ENCODE results near the gene EIF4G3.
"Not testable (repeated sequence)": the region's sequence is repeated elsewhere in the genome, so short reads cannot be mapped to it uniquely, and the experiment has no call there.

The EIF4G3 gene

DNA sequence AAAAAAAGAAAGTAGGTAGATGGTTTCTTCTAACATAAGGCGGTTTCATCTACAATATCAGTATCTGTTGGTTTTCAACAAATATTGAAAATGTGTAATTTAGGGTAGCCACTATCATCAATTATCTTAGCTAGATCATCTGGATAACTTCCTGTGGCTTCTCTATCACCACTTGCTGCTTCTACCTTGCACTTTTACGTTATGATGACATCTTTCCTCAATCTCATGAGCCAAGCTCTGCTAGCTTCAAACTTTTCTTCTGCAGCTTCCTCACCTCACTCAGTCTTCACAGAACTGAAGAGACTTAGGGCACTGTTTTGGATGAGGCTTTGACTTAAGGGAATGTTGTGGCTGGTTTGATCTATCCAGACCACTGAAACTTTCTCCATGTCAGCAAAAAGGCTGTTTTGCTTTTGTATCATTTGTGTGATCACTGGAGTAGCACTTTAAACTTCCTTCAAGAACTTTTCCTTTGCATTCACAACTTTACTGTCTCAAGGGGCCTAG is 244.7 kb downstream of the EIF4G3 start:
- DNase-seq: no peak

GRCh38 chr1:20930427-20930826 is 246.3 kb downstream of the EIF4G3 start:
- DNase-seq: no peak

GRCh38 chr1:20928146-20928545 is 248.6 kb downstream of the EIF4G3 start:
- no peak for DNase-seq

DNA sequence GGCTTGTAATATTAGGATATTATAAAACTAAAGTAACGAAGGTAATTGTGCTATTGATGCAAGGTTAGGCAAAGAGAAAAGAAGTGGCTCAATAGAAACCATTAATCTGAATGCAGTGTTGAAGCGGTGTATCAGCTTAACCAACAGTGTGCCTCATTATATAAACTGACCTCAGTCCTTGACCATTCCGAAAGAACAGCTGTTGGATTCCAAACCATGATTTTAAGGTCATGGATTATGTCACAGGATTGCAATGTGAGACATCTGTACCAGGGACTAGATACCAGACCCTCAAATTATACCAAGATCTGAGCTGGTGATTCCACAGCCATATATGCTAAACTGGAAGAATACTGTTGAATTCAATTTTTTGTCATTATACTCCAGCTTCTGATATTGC is 255.4 kb downstream of the EIF4G3 start:
- DNase-seq: no peak

DNA sequence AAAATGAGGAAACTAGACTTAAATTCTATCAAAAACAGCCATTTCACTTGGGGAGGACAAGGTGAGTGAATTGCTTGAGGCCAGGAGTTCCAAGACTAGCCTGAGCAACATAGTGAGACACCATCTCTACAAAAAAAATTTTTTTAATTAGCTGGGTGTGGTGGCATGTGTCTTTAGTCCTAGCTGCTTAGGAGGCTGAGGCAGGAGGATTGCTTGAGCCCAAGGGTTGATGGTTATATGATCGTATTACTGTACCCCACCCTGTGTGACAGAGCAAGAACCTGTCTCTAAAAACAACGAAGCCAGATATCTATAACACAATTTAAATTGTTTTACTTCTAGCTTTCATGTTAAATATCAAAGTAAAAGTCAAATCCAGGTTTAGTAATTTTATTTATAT is 263.5 kb downstream of the EIF4G3 start:
- no peak for DNase-seq

- not testable (repeated sequence) for DNase-seq
These were observed 269.2 kb downstream of the EIF4G3 start for GRCh38 chr1:20907526-20907925.

GRCh38 chr1:20903437-20903836 is 273.3 kb downstream of the EIF4G3 start:
- DNase-seq: no peak

DNA sequence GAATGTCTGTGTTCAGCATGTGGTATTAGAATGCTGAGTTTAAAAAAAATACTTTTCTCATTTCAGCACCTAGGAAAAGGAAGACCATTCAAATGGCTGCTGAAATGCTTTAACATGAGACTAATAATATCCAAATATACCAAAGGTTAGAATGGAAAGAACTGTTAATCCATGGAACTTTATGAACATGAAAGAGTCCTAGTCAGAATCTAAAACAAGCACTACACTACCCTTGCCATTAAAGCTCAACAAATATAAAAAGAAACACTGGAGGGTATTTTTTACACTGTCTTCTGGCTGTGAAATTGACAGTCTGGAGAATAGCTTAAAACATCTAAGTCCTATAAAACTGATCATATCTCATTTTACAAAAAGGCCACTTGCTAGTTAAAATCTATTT is 276.6 kb downstream of the EIF4G3 start:
- DNase-seq: no peak

DNA sequence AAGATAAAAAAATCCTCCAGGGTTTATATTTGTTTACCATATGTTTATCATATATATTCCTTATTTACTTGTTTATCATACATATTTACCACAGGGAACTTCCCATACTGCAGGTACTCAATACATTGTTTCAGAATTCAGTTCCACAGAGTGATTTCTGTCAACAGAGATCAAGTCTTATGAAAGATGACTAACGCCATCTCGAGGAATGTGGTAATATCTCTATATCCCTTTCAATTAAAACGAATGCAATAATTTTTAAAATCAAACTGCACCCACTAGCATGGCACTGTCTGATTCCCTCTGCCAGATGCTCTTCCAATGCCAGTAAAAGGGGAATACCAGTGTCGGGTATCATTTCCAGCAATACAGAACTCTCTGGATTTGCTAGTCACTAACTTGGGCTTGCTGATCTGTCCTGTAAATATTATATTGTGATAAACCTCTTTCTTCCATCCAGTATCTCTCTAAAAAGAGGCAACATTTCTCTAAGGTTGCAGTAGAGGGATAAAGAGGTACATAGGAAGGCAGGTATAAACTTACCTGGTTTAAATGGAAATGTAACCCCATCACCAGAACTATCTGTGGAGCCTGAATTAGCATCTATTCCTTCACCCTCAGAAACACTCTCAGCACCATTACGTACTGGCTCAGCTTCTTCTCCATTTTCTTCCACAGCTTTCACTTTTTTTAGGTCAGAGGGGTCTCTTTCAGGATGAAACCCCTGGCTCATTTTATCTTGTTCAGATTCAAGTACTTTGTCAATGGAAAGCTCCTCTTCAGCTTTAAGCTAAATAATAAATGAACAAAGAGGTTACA is 277.3 kb downstream of the EIF4G3 start:
- DNase-seq: no peak

DNA sequence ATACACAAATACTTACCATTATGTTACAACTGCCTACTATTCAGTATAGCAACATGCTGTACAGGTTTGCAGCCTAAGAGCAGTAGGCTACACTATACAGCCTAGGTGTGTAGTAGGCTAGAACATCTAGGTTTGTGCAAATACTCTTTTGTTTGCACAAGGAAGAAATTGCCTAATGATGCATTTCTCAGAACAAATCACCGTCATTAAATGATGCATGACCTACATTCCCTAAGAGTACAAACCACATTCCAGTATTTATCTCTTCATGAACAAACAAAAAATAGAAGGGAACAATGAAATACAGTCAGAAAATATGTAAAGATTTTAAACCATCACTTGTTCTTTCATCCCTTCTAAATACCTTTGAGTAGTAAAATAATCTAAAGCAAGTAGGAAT is 279.9 kb downstream of the EIF4G3 start:
- no peak for DNase-seq

DNA sequence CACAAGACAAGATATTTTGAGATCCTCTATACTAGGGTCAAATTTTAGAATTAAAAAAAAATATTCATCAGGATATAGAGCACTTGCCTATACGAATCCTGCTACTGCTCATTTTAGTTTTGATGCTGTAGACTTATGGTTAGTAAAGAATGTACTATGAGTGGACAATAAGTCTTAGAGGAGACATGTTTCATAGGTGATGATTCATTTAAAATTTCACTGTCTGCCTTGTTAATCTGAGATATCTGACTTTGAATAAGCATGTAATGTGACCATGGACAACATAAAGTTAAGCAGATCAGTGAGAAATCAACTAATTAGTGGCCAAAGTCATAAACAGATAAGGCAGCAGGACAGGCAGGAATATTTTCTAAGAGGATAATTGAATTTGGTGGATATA is 282.8 kb downstream of the EIF4G3 start:
- DNase-seq: no peak

DNA sequence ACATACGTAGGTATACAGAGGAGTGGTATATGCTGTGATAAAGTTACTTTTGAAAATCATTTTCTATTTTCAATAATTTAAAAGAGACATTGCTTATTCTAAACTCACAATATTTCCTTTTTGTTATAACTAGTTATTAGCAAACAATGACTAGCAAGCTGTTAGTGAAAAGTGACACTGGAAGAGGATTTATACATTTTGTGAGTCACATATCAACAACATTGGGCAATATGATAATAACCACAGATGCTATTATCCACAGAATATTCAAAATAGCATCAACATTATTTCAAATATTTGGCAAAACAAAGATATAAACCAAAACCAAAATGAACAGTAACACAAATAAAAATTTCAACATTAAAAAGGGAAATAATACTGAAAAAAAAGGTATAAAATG is 285.6 kb downstream of the EIF4G3 start:
- no peak for DNase-seq

DNA sequence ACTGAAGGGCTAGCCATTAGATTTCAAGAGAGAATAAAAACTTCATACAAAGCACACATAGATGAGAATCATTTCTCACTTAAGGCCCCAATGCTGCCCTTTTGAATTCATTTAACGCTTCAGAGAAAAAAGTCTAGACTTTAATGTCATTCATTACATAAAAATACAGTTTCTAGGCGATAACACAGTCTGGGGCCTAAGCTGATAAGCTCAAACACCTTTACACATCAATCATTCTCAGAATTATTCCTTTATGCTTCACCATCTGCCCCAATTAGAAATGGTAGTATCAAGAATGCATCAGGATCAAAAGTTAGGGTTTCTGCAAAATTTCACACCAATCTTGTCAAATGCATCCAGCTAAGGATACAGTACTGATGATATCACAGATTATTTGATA is 289.5 kb downstream of the EIF4G3 start:
- DNase-seq: no peak

- no peak for DNase-seq
These were observed 291.6 kb downstream of the EIF4G3 start for GRCh38 chr1:20885121-20885520.

DNA sequence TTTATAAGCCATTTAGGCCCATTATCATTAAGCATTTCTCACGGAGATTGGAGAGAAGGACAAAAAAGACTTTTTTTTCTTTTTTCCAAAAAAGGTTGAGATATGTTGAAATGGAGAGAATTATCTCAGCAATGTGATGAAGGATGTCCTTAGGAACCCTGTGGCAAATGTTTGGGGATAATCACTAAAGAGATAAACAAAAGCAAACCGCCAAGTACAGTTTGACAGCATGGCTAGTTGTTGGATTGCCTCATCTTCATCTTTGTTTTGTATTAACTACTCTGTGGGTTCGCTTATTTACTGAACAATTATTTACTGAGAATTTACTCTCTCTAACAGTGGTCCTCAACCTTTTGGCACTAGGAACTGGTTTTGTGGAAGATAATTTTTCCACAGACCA is 292.2 kb downstream of the EIF4G3 start:
- DNase-seq: no peak

DNA sequence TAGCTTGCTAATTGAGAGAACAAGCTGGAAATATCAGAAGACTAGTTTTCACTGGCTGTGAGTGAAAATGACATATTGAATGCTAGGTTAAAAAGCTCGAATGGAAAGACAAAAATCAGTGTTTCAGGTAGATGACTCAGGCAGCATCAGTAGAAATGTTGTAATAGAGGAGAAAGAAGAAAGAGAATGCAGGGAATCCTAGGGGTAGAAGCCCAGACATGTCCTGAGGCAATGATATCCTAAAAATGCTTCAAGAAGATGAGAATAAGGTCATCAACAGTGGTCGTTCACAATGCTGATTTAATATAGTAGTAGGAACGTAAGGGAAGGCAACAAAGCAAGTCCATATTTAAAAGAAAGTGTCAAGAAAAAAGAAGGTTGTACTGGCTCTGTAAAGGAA is 292.9 kb downstream of the EIF4G3 start:
- DNase-seq: no peak

DNA sequence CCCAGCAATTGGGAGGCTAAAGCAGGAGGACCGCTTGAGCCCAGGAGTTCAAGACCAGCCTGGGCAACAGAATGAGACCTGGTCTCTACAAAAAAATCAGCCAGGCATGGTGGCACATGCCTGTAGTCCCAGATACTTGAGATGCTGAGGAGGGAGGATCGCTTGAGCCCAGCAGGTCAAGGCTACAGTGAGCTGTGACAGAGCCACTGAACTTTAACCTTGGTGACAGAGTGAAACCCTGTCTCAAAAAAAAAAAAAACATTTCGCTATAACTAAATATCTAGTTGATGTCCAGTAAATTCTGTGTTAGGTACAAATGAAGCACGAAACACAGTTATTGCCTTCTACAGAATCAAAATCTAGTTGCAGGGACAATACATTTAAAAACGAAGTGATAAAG is 293.9 kb downstream of the EIF4G3 start:
- no peak for DNase-seq

DNA sequence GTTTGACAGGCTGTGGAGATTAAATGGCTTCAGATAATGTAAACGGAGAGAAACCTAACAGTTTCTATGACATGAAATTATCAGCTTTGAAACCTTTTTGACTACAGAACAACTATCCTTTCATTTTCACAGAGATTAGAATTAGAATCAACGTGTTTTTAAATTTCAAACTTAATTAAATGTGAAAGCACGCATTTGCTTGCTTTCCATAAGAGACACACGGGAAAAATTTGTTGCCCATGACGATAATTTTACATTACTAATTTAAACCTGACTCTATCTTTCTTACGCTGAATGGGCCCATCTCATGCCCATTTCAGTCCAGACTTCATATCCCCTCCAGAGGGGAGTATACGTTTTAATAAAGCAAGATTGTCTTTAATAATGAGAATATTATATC is 297.9 kb downstream of the EIF4G3 start:
- no peak for DNase-seq

DNA sequence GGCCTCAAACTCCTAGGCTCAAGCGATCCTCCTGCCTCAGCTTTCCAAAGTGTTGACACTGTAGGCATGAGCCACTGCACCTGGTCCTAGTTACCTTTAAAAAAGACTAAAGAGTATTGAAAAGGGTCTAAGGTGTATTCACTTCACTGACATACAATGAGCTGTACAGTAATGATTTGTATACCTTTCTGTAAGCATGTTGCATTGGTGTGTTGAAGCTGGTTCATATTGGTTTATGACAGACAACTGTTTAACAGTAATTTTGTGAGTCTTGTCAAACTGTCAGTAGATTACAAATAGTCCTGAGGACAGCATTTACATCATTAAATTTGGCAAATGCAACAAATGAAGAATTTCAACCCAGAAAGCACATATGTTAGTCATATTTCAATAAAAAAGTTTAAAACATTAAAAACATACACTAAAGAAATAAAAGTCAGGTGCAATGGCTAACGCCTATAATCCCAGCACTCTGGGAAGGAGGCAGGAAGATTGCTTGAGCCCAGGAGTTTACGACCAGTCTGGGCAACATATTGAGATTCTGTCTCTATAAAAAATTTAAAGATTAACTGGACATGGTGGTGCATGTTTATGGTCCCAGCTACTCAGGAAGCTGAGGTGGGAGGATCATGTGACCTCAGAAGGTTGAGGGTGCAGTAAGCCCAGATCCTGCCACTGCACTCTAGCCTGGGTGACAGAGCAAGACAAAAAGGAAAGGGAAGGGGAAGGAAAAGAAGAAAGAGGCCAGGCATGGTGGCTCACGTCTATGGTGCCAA is 301.3 kb downstream of the EIF4G3 start:
- DNase-seq: no peak

DNA sequence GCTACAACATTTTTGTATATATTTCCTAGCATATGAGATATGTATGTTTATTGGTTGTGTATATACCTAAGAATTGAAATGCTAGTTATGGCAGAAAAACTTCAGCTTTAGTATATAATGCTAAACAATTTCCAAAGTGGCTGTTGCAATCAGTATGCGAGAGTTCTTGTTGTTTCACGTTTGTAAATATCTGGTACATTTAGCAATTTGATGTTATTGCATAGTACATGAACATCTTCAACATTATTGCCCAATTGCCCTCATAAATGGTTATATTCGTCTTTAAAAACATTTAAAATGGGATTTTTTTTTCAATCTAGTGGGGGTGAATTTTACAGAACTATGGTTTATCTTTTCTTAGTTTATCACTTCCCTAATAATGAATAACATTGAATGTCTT is 303.4 kb downstream of the EIF4G3 start:
- DNase-seq: no peak

DNA sequence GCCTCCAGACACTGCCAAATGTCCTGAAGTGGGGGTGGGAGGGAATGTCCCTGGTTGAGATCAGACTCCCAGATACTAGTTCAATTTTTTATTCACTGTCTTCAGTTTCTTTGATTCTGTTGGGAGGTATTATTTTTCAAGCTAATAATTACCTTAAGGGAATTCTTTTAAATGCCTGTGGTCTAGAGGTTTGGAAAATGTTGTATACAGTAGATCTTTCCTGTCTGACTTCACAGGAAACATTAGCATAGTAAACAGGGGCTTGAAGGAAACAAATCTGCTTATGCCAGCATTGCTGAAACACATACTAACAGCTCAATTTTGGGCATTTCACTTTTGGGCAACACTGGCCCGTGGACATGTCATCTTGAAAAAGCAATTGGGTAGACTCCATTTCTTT is 305.3 kb downstream of the EIF4G3 start:
- no peak for DNase-seq

- no peak for DNase-seq
These were observed 306.0 kb downstream of the EIF4G3 start for GRCh38 chr1:20870718-20871117.

DNA sequence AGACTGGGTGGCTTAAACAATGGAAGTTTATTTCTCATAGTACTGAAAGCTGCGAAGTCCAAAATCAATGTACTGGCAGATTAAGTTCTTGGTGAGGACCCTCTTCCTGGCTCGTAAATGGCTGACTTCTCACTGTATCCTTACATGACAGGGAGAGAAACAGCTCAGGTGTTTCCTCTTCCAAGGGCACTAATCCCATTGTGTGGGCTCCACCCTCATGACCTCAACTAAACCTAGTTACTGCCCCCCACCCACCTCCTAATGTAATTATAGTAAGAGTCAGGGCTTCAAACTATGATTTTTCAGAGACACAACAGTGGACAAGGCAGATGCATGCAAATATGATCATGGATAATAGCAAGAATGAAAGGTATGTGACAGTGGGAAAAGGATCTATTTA is 308.4 kb downstream of the EIF4G3 start:
- DNase-seq: no peak

DNA sequence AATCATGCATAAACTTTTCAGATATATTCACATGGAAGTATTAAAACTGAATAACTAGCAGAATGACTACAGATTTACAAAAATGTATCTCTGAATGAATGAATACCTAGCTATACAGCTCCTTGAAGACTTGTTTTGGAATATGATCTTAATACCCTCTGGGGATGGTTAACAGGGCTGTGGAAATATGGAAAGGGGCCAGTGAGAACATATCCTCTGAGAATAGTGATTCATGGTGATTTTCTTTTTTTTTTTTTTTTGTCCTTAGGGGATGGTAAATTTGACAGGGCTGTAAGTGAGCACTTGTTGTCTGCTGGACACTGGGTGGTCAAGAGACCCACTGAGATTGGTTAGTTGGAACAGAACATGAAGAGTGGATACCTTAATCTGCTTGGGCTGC is 308.9 kb downstream of the EIF4G3 start:
- peak; percentile 41 for DNase-seq
